H9 (cell line): ENCODE results near the gene PHTF1. TPM values are rescaled to one million over a fixed set of nuclear protein-coding genes. Genes with fewer than 3 reads are reported as not detected.

Experiments used
- DNase-seq: peaks from one replicate; pipeline ENCODE4 v3.0.0-alpha.2; 2017
- H2AFZ ChIP-seq: one replicate; pipeline ENCODE4 v1.6.1; 2013; ENCODE audit warnings: mild to moderate bottlenecking, low read length, control low read depth, moderate library complexity
- H2AK5ac ChIP-seq: 2 replicates; pipeline ENCODE4 v1.6.1; 2013; ENCODE audit warnings: low read length, control low read depth, mixed read lengths; ENCODE audit not compliant: insufficient read length
- H2BK120ac ChIP-seq: one replicate; pipeline ENCODE4 v1.6.1; 2013; ENCODE audit warnings: low read depth, mild to moderate bottlenecking, low read length, control low read depth, inconsistent platforms; ENCODE audit not compliant: poor library complexity, severe bottlenecking
- H2BK12ac ChIP-seq: 2 replicates; pipeline ENCODE4 v1.6.1; 2013; ENCODE audit warnings: low read length, control low read depth, mixed read lengths, low read depth; ENCODE audit not compliant: insufficient read length
- H2BK15ac ChIP-seq: 2 replicates; pipeline ENCODE4 v1.6.1; 2013; ENCODE audit warnings: low read depth, low read length, control low read depth
- H2BK20ac ChIP-seq: one replicate; pipeline ENCODE4 v1.6.1; 2013; ENCODE audit warnings: low read depth, mild to moderate bottlenecking, low read length, control low read depth, inconsistent platforms; ENCODE audit not compliant: poor library complexity, severe bottlenecking
- H2BK5ac ChIP-seq: 2 replicates; pipeline ENCODE4 v1.6.1; 2013; ENCODE audit warnings: low read length, control low read depth, mixed read lengths; ENCODE audit not compliant: insufficient read length
- H3K14ac ChIP-seq: 2 replicates; pipeline ENCODE4 v1.6.1; 2013; ENCODE audit warnings: low read length, control low read depth; ENCODE audit not compliant: insufficient read depth
- H3K18ac ChIP-seq: 2 replicates; pipeline ENCODE4 v1.6.1; 2013; ENCODE audit warnings: low read depth, mild to moderate bottlenecking, mixed read lengths, low read length, control low read depth; ENCODE audit not compliant: insufficient read length
- H3K23ac ChIP-seq: 2 replicates; pipeline ENCODE4 v1.6.1; 2013; ENCODE audit warnings: low read length, control low read depth, mixed read lengths, low read depth; ENCODE audit not compliant: insufficient read length
- H3K23me2 ChIP-seq: 2 replicates; pipeline ENCODE4 v1.6.1; 2013; ENCODE audit warnings: low read depth, mild to moderate bottlenecking, mixed read lengths, low read length, control low read depth; ENCODE audit not compliant: insufficient read length, poor library complexity, severe bottlenecking
- H3K27ac ChIP-seq: 2 replicates; pipeline ENCODE4 v1.5.1; 2013; ENCODE audit warnings: low read length, control low read depth, mixed read lengths, low read depth; ENCODE audit not compliant: insufficient read length
- H3K27me3 ChIP-seq: 2 replicates; pipeline ENCODE4 v1.6.1; 2013; ENCODE audit warnings: low read length, control low read depth, inconsistent platforms; ENCODE audit not compliant: insufficient read depth
- H3K4ac ChIP-seq: 2 replicates; pipeline ENCODE4 v1.6.1; 2013; ENCODE audit warnings: low read depth, mild to moderate bottlenecking, control low read depth, inconsistent platforms, low read length, moderate library complexity
- H3K4me1 ChIP-seq: 2 replicates; pipeline ENCODE4 v1.6.1; 2013; ENCODE audit warnings: low read length, control low read depth, inconsistent platforms; ENCODE audit not compliant: insufficient read depth
- H3K4me2 ChIP-seq: 2 replicates; pipeline ENCODE4 v1.6.1; 2013; ENCODE audit warnings: low read length, control low read depth, mixed read lengths; ENCODE audit not compliant: insufficient read length, insufficient read depth
- H3K56ac ChIP-seq: 2 replicates; pipeline ENCODE4 v1.6.1; 2013; ENCODE audit warnings: low read depth, mild to moderate bottlenecking, mixed read lengths, low read length, control low read depth; ENCODE audit not compliant: insufficient read length
- H3K79me1 ChIP-seq: 2 replicates; pipeline ENCODE4 v1.6.1; 2013; ENCODE audit warnings: low read depth, mild to moderate bottlenecking, moderate library complexity, low read length, control low read depth, inconsistent platforms; ENCODE audit not compliant: insufficient read depth, poor library complexity, severe bottlenecking
- H3K79me2 ChIP-seq: 2 replicates; pipeline ENCODE4 v1.6.1; 2013; ENCODE audit warnings: low read length, control low read depth, inconsistent platforms; ENCODE audit not compliant: insufficient read depth
- H3K9ac ChIP-seq: 2 replicates; pipeline ENCODE4 v1.6.1; 2013; ENCODE audit warnings: low read length, control low read depth, mixed read lengths; ENCODE audit not compliant: insufficient read length; ENCODE audit errors: extremely low read depth
- H3K9me3 ChIP-seq: one replicate; pipeline ENCODE4 v1.6.1; 2013; ENCODE audit warnings: low read depth, low read length, inconsistent platforms; ENCODE audit not compliant: control insufficient read depth
- H3T11ph ChIP-seq: one replicate; pipeline ENCODE4 v1.6.1; 2013; ENCODE audit warnings: mild to moderate bottlenecking, low read length, control low read depth, inconsistent platforms
- H4K20me1 ChIP-seq: one replicate; pipeline ENCODE4 v1.6.1; 2013; ENCODE audit not compliant: control insufficient read depth, insufficient read length, insufficient read depth
- H4K5ac ChIP-seq: 2 replicates; pipeline ENCODE4 v1.6.1; 2013; ENCODE audit warnings: low read depth, mild to moderate bottlenecking, mixed read lengths, low read length, control low read depth; ENCODE audit not compliant: insufficient read length
- H4K8ac ChIP-seq: replicated peaks from 2 replicates; pipeline ENCODE4 v1.6.1; 2013; ENCODE audit warnings: low read length, control low read depth, mixed read lengths, low read depth; ENCODE audit not compliant: insufficient read length
- H4K91ac ChIP-seq: 2 replicates; pipeline ENCODE4 v1.6.1; 2013; ENCODE audit warnings: low read depth, mild to moderate bottlenecking, moderate library complexity, mixed read lengths, low read length, control low read depth; ENCODE audit not compliant: insufficient read length
- H3K27ac Mint-ChIP-seq, 3 experiments: 2 replicates in 2 of 3; 3 replicates in 1 of 3; pipeline ENCODE4 v1.8.0; 2020 to 2021; ENCODE audit warnings: mixed read lengths in 3 of 3, mild to moderate bottlenecking in 1 of 3, moderate library complexity in 1 of 3
- H3K27me3 Mint-ChIP-seq: 2 replicates; pipeline ENCODE4 v1.8.0; 2021; ENCODE audit warnings: low read depth, mild to moderate bottlenecking, moderate library complexity, mixed read lengths
- H3K36me3 Mint-ChIP-seq, 3 experiments: 2 replicates in 2 of 3; 3 replicates in 1 of 3; pipeline ENCODE4 v1.8.0; 2020 to 2021; ENCODE audit warnings: low read depth in 3 of 3, mixed read lengths in 3 of 3; ENCODE audit not compliant: insufficient read depth in 1 of 3
- H3K4me1 Mint-ChIP-seq, 2 experiments: 2 replicates each; pipeline ENCODE4 v1.8.0; 2020; ENCODE audit warnings: mixed read lengths in 2 of 2
- H3K4me3 Mint-ChIP-seq, 2 experiments: 2 replicates in 1 of 2; 3 replicates in 1 of 2; pipeline ENCODE4 v1.8.0; 2020 to 2021; ENCODE audit warnings: mild to moderate bottlenecking in 2 of 2, mixed read lengths in 2 of 2, moderate library complexity in 1 of 2
- H3K9me3 Mint-ChIP-seq, 2 experiments: 2 replicates in 1 of 2; 3 replicates in 1 of 2; pipeline ENCODE4 v1.8.0; 2020; ENCODE audit warnings: mild to moderate bottlenecking in 2 of 2, mixed read lengths in 2 of 2, moderate library complexity in 1 of 2
- CTCF ChIP-seq: fragments of 200-600 bp; sonication (generic); conservative IDR thresholded peaks from 3 replicates; pipeline ENCODE4 v1.8.0; 2021; ENCODE audit warnings: antibody characterized with exemption, mild to moderate bottlenecking
- total RNA-seq: library from RNA; stranded (reverse); gene quantifications from 2 replicates; pipeline ENCODE4 v1.2.1, GENCODE V29; 2021

The PHTF1 gene
- total RNA-seq, 1 experiment from 2014 or later = 28.4 TPM

- no peak for DNase-seq
- Histone ChIP-seq H3K27ac (no peak overlapping the region), H2BK12ac (no peak overlapping the region), H3K79me2 (no peaks in the 10 kb centered on the region), H2BK120ac (no peak overlapping the region), H2BK20ac (no peak overlapping the region), H3T11ph (no peak overlapping the region), H4K8ac (no peak overlapping the region), H3K18ac (no peak overlapping the region), H3K9me3 (no peaks in the 10 kb centered on the region), H3K27me3 (no peaks in the 10 kb centered on the region), H2BK15ac (no peak overlapping the region), H3K9ac (no peak overlapping the region), H3K23me2 (no peaks in the 10 kb centered on the region), H3K4me2 (no peak overlapping the region), H2AK5ac (no peak overlapping the region), H3K23ac (no peak overlapping the region), H3K79me1 (no peaks in the 10 kb centered on the region), H3K4ac (no peak overlapping the region), H3K14ac (no peak overlapping the region), H4K20me1 (no peaks in the 10 kb centered on the region), H2AFZ (no peak overlapping the region), H2BK5ac (no peak overlapping the region), H4K5ac (no peak overlapping the region), H4K91ac (no peak overlapping the region), H3K4me1 (no peaks in the 10 kb centered on the region), H3K56ac (no peak overlapping the region)
- H3K27me3 Mint-ChIP-seq = no peaks in the 10 kb centered on the region
- no peak for TF ChIP-seq CTCF
- H3K36me3 Mint-ChIP-seq = no peaks in the 10 kb centered on the region
- no peaks in the 10 kb centered on the region for H3K9me3 Mint-ChIP-seq
- H3K27ac Mint-ChIP-seq = no peak overlapping the region
- H3K4me3 Mint-ChIP-seq = no peak overlapping the region
- no peaks in the 10 kb centered on the region for H3K4me1 Mint-ChIP-seq
Measured at GRCh38 chr1:113648478-113648877, 110.8 kb downstream of the PHTF1 start.
